ENCODE data around the gene COCH. TPM values are rescaled to one million over a fixed set of nuclear protein-coding genes. Genes with fewer than 3 reads are reported as not detected.

The COCH gene
- total RNA-seq (2012; rRNA removed): under 0.01 and 0.66 TPM in 2 replicates

DNA sequence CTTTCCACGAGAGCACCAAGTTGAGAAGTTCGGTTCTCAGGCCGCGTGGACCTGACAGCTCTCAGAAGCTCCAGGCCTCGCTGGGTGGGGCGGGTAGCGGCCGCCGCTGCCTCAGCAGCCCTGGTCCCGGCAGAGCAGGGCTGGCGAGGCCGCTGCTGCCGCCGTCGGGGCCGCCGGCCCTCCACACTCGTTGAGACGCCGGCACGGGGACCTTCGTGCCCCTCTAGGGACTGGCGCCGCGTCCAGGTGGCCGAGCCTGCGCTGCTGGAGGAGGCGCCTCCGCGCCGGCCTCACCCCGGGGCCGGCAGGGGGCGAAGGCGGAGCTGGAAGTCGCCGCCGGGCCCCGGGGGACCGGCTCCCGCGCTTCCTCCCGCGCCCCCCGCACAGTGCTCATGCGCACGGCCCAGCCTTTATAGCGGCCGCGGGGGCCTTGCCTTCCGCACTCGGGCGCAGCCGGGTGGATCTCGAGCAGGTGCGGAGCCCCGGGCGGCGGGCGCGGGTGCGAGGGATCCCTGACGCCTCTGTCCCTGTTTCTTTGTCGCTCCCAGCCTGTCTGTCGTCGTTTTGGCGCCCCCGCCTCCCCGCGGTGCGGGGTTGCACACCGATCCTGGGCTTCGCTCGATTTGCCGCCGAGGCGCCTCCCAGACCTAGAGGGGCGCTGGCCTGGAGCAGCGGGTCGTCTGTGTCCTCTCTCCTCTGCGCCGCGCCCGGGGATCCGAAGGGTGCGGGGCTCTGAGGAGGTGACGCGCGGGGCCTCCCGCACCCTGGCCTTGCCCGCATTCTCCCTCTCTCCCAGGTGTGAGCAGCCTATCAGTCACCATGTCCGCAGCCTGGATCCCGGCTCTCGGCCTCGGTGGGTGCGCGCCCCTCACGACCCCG is at the start of gene COCH:
Gene COCH, plus strand, starts transcription at position 440 of the 879 bp plus-strand sequence. Its CDS starts 380 bp downstream, at position 820.
- H3K4me2 ChIP-seq (ENCODE audit: low read length): peak within 1 kb of the TSS; percentile 94
- peak within 1 kb of the TSS; percentile 55 for H3K9ac ChIP-seq (ENCODE audit: low read depth, low read length)
- no peaks in the 10 kb centered on the region for H3K36me3 ChIP-seq (ENCODE audit: insufficient read depth, low read length)
- H3K4me1 ChIP-seq (ENCODE audit: control insufficient read depth, insufficient read depth, low read length): peaks cover 15% of the 10 kb centered on the region
- H3K9me3 ChIP-seq (replicated peaks; ENCODE audit: low read length): no peaks in the 10 kb centered on the region
- peaks cover 70% of the 10 kb centered on the region for H3K27me3 ChIP-seq (ENCODE audit: control insufficient read depth, insufficient read depth, low read length)
- H3K4me3 ChIP-seq (ENCODE audit: low read length): peak within 1 kb of the TSS; percentile 68

DNA sequence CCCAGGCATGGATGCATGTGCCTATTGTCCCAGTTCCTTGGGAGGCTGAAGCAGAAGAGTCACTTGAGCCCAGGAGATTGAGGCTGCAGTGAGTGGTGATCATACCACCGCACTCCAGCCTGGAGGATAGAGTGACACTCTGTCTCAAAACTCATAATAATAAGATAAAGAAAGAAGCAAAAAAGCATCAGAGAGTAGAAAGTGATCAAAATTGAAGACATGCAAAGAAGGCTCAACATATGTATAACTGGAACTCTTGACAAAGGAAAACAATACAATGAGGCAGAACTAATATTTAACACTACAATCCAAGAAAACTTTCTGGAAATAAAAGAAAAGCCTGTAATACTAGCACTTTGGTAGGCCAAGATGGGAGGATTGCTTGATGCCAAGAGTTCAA is 48.3 kb upstream of the COCH start:
- H3K9ac ChIP-seq (ENCODE audit: low read depth, low read length): no peak overlapping the region
- no peak overlapping the region for H3K4me3 ChIP-seq (ENCODE audit: low read length)
- no peaks in the 10 kb centered on the region for H3K27me3 ChIP-seq (ENCODE audit: control insufficient read depth, insufficient read depth, low read length)
- H3K9me3 ChIP-seq (replicated peaks; ENCODE audit: low read length): no peaks in the 10 kb centered on the region
- no peak overlapping the region for H3K4me2 ChIP-seq (ENCODE audit: low read length)
- H3K4me1 ChIP-seq (ENCODE audit: control insufficient read depth, insufficient read depth, low read length): no peaks in the 10 kb centered on the region
- no peaks in the 10 kb centered on the region for H3K36me3 ChIP-seq (ENCODE audit: insufficient read depth, low read length)

DNA sequence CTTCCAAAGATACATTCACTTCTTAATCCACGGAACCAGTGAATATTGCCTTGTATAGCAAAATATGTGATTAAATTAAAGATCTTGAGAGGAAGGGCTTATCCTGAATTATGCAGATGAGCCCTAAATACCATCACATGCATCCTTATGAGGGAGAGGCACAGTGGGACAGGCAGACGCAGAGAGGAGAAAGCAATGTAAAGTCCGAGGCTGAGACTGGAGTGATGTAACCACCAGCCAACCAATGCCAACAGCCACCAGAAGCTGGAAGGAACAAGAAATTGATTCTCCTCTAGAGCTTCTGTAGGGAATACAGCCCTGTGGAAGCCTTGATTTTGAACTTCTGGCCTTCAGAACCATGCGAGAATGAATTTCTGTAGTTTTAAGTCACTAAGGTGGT is 44.5 kb upstream of the COCH start:
- Histone ChIP-seq H3K9ac (ENCODE audit: low read depth, low read length) (no peak overlapping the region), H3K4me2 (ENCODE audit: low read length) (no peak overlapping the region), H3K9me3 (replicated peaks; ENCODE audit: low read length) (no peaks in the 10 kb centered on the region), H3K4me3 (ENCODE audit: low read length) (no peak overlapping the region), H3K36me3 (ENCODE audit: insufficient read depth, low read length) (no peaks in the 10 kb centered on the region), H3K4me1 (ENCODE audit: control insufficient read depth, insufficient read depth, low read length) (no peaks in the 10 kb centered on the region), H3K27me3 (ENCODE audit: control insufficient read depth, insufficient read depth, low read length) (no peaks in the 10 kb centered on the region)

DNA sequence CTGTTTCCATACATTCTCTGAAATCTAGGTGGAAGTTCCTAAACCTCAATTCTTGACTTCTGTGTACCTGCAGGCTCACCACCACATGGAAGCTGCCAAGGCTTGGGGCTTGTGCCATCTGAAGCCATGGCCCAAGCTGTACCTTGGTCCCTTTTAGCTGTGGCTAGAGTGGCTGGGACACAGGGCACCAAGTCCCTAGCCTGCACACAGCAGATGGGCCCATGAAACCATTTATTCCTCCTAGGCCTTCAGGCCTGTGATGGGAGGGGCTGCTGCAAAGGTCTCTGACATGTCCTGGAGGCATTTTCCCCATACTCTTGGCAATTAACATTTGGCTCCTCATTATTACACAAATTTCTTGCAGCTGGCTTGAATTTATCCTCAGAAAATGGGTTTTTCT is 40.0 kb upstream of the COCH start:
- Histone ChIP-seq H3K9me3 (replicated peaks; ENCODE audit: low read length) (no peaks in the 10 kb centered on the region), H3K27me3 (ENCODE audit: control insufficient read depth, insufficient read depth, low read length) (no peaks in the 10 kb centered on the region), H3K36me3 (ENCODE audit: insufficient read depth, low read length) (no peaks in the 10 kb centered on the region), H3K4me1 (ENCODE audit: control insufficient read depth, insufficient read depth, low read length) (no peaks in the 10 kb centered on the region), H3K9ac (ENCODE audit: low read depth, low read length) (no peak overlapping the region), H3K4me3 (ENCODE audit: low read length) (no peak overlapping the region), H3K4me2 (ENCODE audit: low read length) (no peak overlapping the region)

GRCh38 chr14:30838351-30838750 is 36.0 kb upstream of the COCH start:
- no peaks in the 10 kb centered on the region for H3K9me3 ChIP-seq (replicated peaks; ENCODE audit: low read length)
- H3K9ac ChIP-seq (ENCODE audit: low read depth, low read length): no peak overlapping the region
- no peaks in the 10 kb centered on the region for H3K4me1 ChIP-seq (ENCODE audit: control insufficient read depth, insufficient read depth, low read length)
- no peak overlapping the region for H3K4me2 ChIP-seq (ENCODE audit: low read length)
- no peak overlapping the region for H3K4me3 ChIP-seq (ENCODE audit: low read length)
- H3K27me3 ChIP-seq (ENCODE audit: control insufficient read depth, insufficient read depth, low read length): peaks cover 19% of the 10 kb centered on the region
- no peaks in the 10 kb centered on the region for H3K36me3 ChIP-seq (ENCODE audit: insufficient read depth, low read length)

DNA sequence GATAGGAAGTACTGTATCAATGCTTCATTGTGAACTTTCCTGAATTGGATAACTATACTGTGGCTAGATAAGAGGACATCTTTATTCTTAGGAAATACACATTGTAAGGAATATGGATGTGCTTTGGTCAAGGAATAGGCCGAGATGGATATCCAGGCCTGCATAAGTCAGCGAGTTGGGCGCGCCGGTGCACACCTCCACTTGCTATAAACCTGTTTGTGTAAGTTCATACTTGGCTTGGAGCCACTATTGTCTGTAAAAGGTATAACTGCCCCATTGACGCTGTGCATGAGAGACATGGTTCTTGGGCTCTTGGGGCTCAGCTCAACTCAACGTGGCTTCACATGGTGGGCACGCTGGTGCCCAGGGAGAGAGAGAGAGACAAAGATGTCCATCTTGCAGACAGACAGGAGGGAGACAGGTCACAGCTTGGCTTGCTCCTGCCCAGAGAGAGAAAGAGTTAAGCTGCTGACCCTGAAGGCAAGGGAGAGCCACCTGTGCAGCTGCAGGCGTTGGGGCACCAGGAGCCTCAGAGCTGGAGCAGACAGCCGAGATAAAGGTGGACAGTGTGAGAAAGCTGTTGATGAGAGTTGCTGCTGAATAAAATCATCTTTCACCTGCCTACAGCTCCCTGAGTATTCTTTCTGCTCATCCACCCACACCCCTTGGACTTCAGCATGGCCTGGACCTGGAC is 34.1 kb upstream of the COCH start:
- Histone ChIP-seq H3K36me3 (ENCODE audit: insufficient read depth, low read length) (no peaks in the 10 kb centered on the region), H3K9me3 (replicated peaks; ENCODE audit: low read length) (no peaks in the 10 kb centered on the region), H3K4me2 (ENCODE audit: low read length) (no peak overlapping the region), H3K4me1 (ENCODE audit: control insufficient read depth, insufficient read depth, low read length) (no peaks in the 10 kb centered on the region), H3K9ac (ENCODE audit: low read depth, low read length) (no peak overlapping the region), H3K27me3 (ENCODE audit: control insufficient read depth, insufficient read depth, low read length) (peaks cover 19% of the 10 kb centered on the region), H3K4me3 (ENCODE audit: low read length) (no peak overlapping the region)

DNA sequence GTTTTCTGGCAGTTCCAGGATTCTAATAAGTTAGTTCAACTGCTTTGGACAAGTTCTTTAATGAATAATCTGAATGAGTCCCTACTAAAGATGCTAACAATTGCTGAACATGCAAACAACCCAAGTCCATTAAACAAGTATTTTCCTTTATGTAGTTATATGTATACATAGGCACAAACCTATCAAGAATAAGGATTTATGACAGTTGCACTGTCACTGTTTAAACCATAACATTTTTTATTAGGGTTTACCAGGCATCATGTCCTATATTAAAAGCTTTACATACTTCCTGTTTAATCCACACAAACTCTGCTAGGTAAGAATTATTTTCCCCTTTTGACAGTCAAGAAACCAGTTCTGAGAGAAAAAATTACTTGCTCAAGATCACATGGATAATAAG is 31.9 kb upstream of the COCH start:
- no peaks in the 10 kb centered on the region for H3K36me3 ChIP-seq (ENCODE audit: insufficient read depth, low read length)
- H3K4me3 ChIP-seq (ENCODE audit: low read length): no peak overlapping the region
- no peaks in the 10 kb centered on the region for H3K4me1 ChIP-seq (ENCODE audit: control insufficient read depth, insufficient read depth, low read length)
- H3K4me2 ChIP-seq (ENCODE audit: low read length): no peak overlapping the region
- peaks cover 31% of the 10 kb centered on the region for H3K27me3 ChIP-seq (ENCODE audit: control insufficient read depth, insufficient read depth, low read length)
- H3K9ac ChIP-seq (ENCODE audit: low read depth, low read length): no peak overlapping the region
- no peaks in the 10 kb centered on the region for H3K9me3 ChIP-seq (replicated peaks; ENCODE audit: low read length)

DNA sequence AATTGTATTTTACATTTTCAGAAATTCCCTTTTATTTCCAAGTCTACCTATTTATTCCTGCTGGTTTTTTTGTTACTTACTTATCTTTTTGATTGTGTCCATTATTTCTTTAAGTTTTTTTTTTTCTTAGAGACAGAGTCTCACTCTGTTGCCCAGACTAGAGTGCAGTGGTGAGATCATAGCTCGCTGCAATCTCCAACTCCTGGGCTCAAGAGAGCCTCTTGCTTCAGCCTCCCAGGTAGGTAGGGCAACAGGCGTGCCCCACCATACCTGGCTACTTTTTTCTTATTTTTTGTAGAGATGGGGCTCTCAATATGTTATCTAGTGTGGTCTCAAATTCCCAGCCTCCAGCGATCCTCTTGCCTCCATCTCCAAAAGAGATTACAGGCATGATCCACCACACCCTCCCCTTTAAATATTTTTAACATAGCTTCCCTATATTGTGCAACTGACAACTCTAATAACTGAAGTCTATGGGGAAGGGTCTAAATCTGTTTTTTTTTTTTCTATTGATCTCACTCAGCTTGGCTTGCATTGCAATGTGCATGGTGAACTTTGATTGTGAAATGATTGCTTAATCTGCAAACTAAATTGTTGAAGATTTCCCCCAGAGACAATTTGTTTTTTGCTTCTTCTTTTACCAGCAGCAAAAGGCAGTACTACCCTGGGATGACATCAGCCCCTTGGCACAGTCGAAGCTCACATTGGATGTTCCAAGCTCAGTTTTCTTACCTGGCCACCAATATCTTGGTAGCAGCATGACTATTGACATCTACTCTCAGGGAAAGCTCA is 25.7 kb upstream of the COCH start:
- Histone ChIP-seq H3K36me3 (ENCODE audit: insufficient read depth, low read length) (no peaks in the 10 kb centered on the region), H3K9me3 (replicated peaks; ENCODE audit: low read length) (no peaks in the 10 kb centered on the region), H3K27me3 (ENCODE audit: control insufficient read depth, insufficient read depth, low read length) (peaks cover 38% of the 10 kb centered on the region), H3K4me2 (ENCODE audit: low read length) (no peak overlapping the region), H3K4me3 (ENCODE audit: low read length) (no peak overlapping the region), H3K4me1 (ENCODE audit: control insufficient read depth, insufficient read depth, low read length) (no peaks in the 10 kb centered on the region), H3K9ac (ENCODE audit: low read depth, low read length) (no peak overlapping the region)

- Histone ChIP-seq H3K9me3 (replicated peaks; ENCODE audit: low read length) (no peaks in the 10 kb centered on the region), H3K36me3 (ENCODE audit: insufficient read depth, low read length) (no peaks in the 10 kb centered on the region), H3K4me2 (ENCODE audit: low read length) (no peak overlapping the region), H3K4me1 (ENCODE audit: control insufficient read depth, insufficient read depth, low read length) (no peaks in the 10 kb centered on the region), H3K9ac (ENCODE audit: low read depth, low read length) (no peak overlapping the region), H3K4me3 (ENCODE audit: low read length) (no peak overlapping the region), H3K27me3 (ENCODE audit: control insufficient read depth, insufficient read depth, low read length) (peaks cover 40% of the 10 kb centered on the region)
These were observed 25.0 kb upstream of the COCH start for GRCh38 chr14:30849354-30849753.

- no peak overlapping the region for H3K4me3 ChIP-seq (ENCODE audit: low read length)
- H3K36me3 ChIP-seq (ENCODE audit: insufficient read depth, low read length): no peaks in the 10 kb centered on the region
- no peak overlapping the region for H3K9ac ChIP-seq (ENCODE audit: low read depth, low read length)
These were observed 24.4 kb upstream of the COCH start for GRCh38 chr14:30849983-30850382.

GRCh38 chr14:30853946-30854345 is 20.4 kb upstream of the COCH start:
- H3K4me3 ChIP-seq (ENCODE audit: low read length): no peak overlapping the region
- H3K36me3 ChIP-seq (ENCODE audit: insufficient read depth, low read length): no peaks in the 10 kb centered on the region
- H3K9me3 ChIP-seq (replicated peaks; ENCODE audit: low read length): no peaks in the 10 kb centered on the region
- no peaks in the 10 kb centered on the region for H3K4me1 ChIP-seq (ENCODE audit: control insufficient read depth, insufficient read depth, low read length)
- no peak overlapping the region for H3K9ac ChIP-seq (ENCODE audit: low read depth, low read length)
- peaks cover 19% of the 10 kb centered on the region for H3K27me3 ChIP-seq (ENCODE audit: control insufficient read depth, insufficient read depth, low read length)
- no peak overlapping the region for H3K4me2 ChIP-seq (ENCODE audit: low read length)

More at GRCh38 chr14:30849983-30850382, 24.4 kb upstream of the COCH start:
- H3K4me1 ChIP-seq (ENCODE audit: control insufficient read depth, insufficient read depth, low read length): no peaks in the 10 kb centered on the region
- no peak overlapping the region for H3K4me2 ChIP-seq (ENCODE audit: low read length)
- peaks cover 41% of the 10 kb centered on the region for H3K27me3 ChIP-seq (ENCODE audit: control insufficient read depth, insufficient read depth, low read length)
- H3K9me3 ChIP-seq (replicated peaks; ENCODE audit: low read length): no peaks in the 10 kb centered on the region

All from skeletal muscle satellite cell (primary cell).